Neuronal stem cell (in vitro differentiated cells): Measurements from ENCODE around the gene CRYBA4.
"Not testable (repeated sequence)": the region's sequence is repeated elsewhere in the genome, so short reads cannot be mapped to it uniquely, and the experiment has no call there.

ENCODE experiments used
- DNase-seq: peaks from one replicate; pipeline ENCODE4 v3.0.0-alpha.2; 2013; ENCODE audit warnings: low spot score
- H2AFZ ChIP-seq: one replicate; pipeline ENCODE4 v1.6.1; 2013; ENCODE audit warnings: mild to moderate bottlenecking, low read length, inconsistent platforms
- H2AK5ac ChIP-seq: 2 replicates; pipeline ENCODE4 v1.6.1; 2013; ENCODE audit warnings: low read depth, mild to moderate bottlenecking, inconsistent platforms, low read length, moderate library complexity, mixed read lengths
- H2BK120ac ChIP-seq: 2 replicates; pipeline ENCODE4 v1.6.1; 2013; ENCODE audit warnings: low read depth, mild to moderate bottlenecking, inconsistent platforms, low read length, moderate library complexity, mixed read lengths
- H2BK12ac ChIP-seq: one replicate; pipeline ENCODE4 v1.6.1; 2013; ENCODE audit warnings: low read length, inconsistent platforms
- H2BK15ac ChIP-seq: 2 replicates; pipeline ENCODE4 v1.6.1; 2013; ENCODE audit warnings: mild to moderate bottlenecking, low read length, inconsistent platforms, mixed read lengths
- H2BK5ac ChIP-seq: one replicate; pipeline ENCODE4 v1.6.1; 2013; ENCODE audit warnings: inconsistent platforms, mild to moderate bottlenecking, low read length, moderate library complexity
- H3K14ac ChIP-seq: one replicate; pipeline ENCODE4 v1.6.1; 2013; ENCODE audit warnings: low read length, inconsistent platforms
- H3K18ac ChIP-seq: 2 replicates; pipeline ENCODE4 v1.6.1; 2013; ENCODE audit warnings: low read length, inconsistent platforms
- H3K23ac ChIP-seq: 2 replicates; pipeline ENCODE4 v1.6.1; 2013; ENCODE audit warnings: low read depth, mild to moderate bottlenecking, mixed read lengths, low read length, inconsistent platforms; ENCODE audit not compliant: poor library complexity
- H3K27ac ChIP-seq: replicated peaks from 3 replicates; pipeline ENCODE4 v1.5.1; 2013; ENCODE audit warnings: low read length, inconsistent platforms
- H3K27me3 ChIP-seq, 3 experiments: 2 replicates each; pipeline ENCODE4 v1.6.1; 2013; ENCODE audit warnings: low read length in 3 of 3, mild to moderate bottlenecking in 2 of 3, inconsistent platforms in 1 of 3, low read depth in 1 of 3, mixed read lengths in 1 of 3, moderate library complexity in 1 of 3; ENCODE audit not compliant: control insufficient read depth in 3 of 3, insufficient read depth in 3 of 3
- H3K36me3 ChIP-seq, 2 donors: replicated peaks in 1 of 2; 2 replicates each; pipeline ENCODE4 v1.6.1; 2013; ENCODE audit warnings: low read length in 2 of 2; ENCODE audit not compliant: control insufficient read depth in 2 of 2, insufficient read depth in 2 of 2
- H3K4ac ChIP-seq: 2 replicates; pipeline ENCODE4 v1.6.1; 2013; ENCODE audit warnings: inconsistent platforms, mild to moderate bottlenecking, low read length, moderate library complexity
- H3K4me1 ChIP-seq, 2 donors: 1 replicate in 1 of 2; 2 replicates in 1 of 2; pipeline ENCODE4 v1.6.1; 2013; ENCODE audit warnings: low read length in 2 of 2, low read depth in 1 of 2; ENCODE audit not compliant: control insufficient read depth in 2 of 2, insufficient read depth in 1 of 2
- H3K4me2 ChIP-seq: one replicate; pipeline ENCODE4 v1.6.1; 2013; ENCODE audit warnings: mild to moderate bottlenecking, low read length, inconsistent platforms; ENCODE audit not compliant: insufficient read depth, poor library complexity, severe bottlenecking
- H3K4me3 ChIP-seq, 2 donors: 2 replicates each; pipeline ENCODE4 v1.5.1; 2013; ENCODE audit warnings: low read length in 2 of 2, mild to moderate bottlenecking in 2 of 2, inconsistent platforms in 1 of 2, moderate library complexity in 1 of 2
- H3K79me1 ChIP-seq: one replicate; pipeline ENCODE4 v1.6.1; 2013; ENCODE audit warnings: low read depth, mild to moderate bottlenecking, inconsistent platforms, low read length, moderate library complexity
- H3K9ac ChIP-seq: one replicate; pipeline ENCODE4 v1.6.1; 2013; ENCODE audit warnings: mild to moderate bottlenecking, low read depth, low read length, inconsistent platforms; ENCODE audit not compliant: poor library complexity
- H3K9me3 ChIP-seq, 2 donors: replicated peaks in 1 of 2; 2 replicates each; pipeline versions ENCODE3 to v1.6.1; 2013; ENCODE audit warnings: low read length in 2 of 2, mild to moderate bottlenecking in 2 of 2, inconsistent platforms in 1 of 2, low read depth in 1 of 2, mixed read lengths in 1 of 2, moderate library complexity in 1 of 2; ENCODE audit not compliant: control insufficient read depth in 2 of 2, insufficient read depth in 1 of 2
- H4K8ac ChIP-seq: one replicate; pipeline ENCODE4 v1.6.1; 2013; ENCODE audit warnings: low read depth, mild to moderate bottlenecking, inconsistent platforms, low read length, moderate library complexity
- H4K91ac ChIP-seq: one replicate; pipeline ENCODE4 v1.6.1; 2013; ENCODE audit warnings: low read length, low read depth, mild to moderate bottlenecking, inconsistent platforms; ENCODE audit not compliant: poor library complexity
- WGBS, 2 donors: extraction: QIAGEN DNeasy Blood & Tissue Kit; methylation state at CpG; one replicate each; pipeline ENCODE4 v1.1.7; 2013; ENCODE audit warnings: missing lambda C conversion rate in 2 of 2, mixed read lengths in 1 of 2; ENCODE audit not compliant: insufficient read length in 2 of 2, insufficient replicate concordance in 1 of 2; ENCODE audit errors: extremely low coverage in 2 of 2; 5-methylcytosine and 5-hydroxymethylcytosine counted together

CRYBA4 gene

GRCh38 chr22:26610072-26610958, 11.4 kb upstream of the CRYBA4 start:
- Histone ChIP-seq H3K4me1 (peaks cover 0 to 5% of the 10 kb centered on the region in 2 donors), H3K18ac (no peak overlapping the region), H2AFZ (no peak overlapping the region), H3K4me2 (no peak overlapping the region), H2BK120ac (no peak overlapping the region), H3K4me3 (peak overlapping the region in 1 of 2 donors; percentile 21), H3K79me1 (no peaks in the 10 kb centered on the region), H3K9me3 (no peaks in the 10 kb centered on the region), H3K14ac (no peak overlapping the region), H3K27me3 (peaks cover 0 to 3% (median 0%) of the 10 kb centered on the region in 3 experiments), H4K8ac (no peak overlapping the region), H3K9ac (no peak overlapping the region), H2AK5ac (no peak overlapping the region), H3K4ac (no peak overlapping the region), H3K27ac (no peak overlapping the region), H3K23ac (no peak overlapping the region), H2BK12ac (no peak overlapping the region), H3K36me3 (no peaks in the 10 kb centered on the region), H2BK15ac (no peak overlapping the region), H4K91ac (no peak overlapping the region), H2BK5ac (no peak overlapping the region)
- no CpG with 5 or more reads among the region's 12 CpGs for WGBS, 2 donors
- DNase-seq = no peak

GRCh38 chr22:26610996-26611395, 10.8 kb upstream of the CRYBA4 start:
- Histone ChIP-seq H2BK120ac (no peak overlapping the region), H4K8ac (no peak overlapping the region), H2BK12ac (no peak overlapping the region), H3K4ac (no peak overlapping the region), H2BK5ac (no peak overlapping the region), H3K4me3 (no peak overlapping the region), H3K4me1 (peaks cover 1 to 6% of the 10 kb centered on the region in 2 donors), H3K9me3 (no peaks in the 10 kb centered on the region), H3K9ac (no peak overlapping the region), H2AK5ac (no peak overlapping the region), H4K91ac (no peak overlapping the region), H2BK15ac (no peak overlapping the region), H3K36me3 (no peaks in the 10 kb centered on the region), H3K23ac (no peak overlapping the region), H3K27me3 (peaks cover 0 to 3% (median 0%) of the 10 kb centered on the region in 3 experiments), H3K14ac (no peak overlapping the region), H3K27ac (no peak overlapping the region), H2AFZ (no peak overlapping the region), H3K18ac (no peak overlapping the region), H3K79me1 (no peaks in the 10 kb centered on the region), H3K4me2 (no peak overlapping the region)
- no CpG with 5 or more reads among the region's 2 CpGs for WGBS, 2 donors
- no peak for DNase-seq

GRCh38 chr22:26612652-26613051, 9.1 kb upstream of the CRYBA4 start:
- WGBS, 2 donors = no CpG with 5 or more reads among the region's 4 CpGs
- Histone ChIP-seq H3K9ac (no peak overlapping the region), H3K4me1 (peaks cover 16 to 23% of the 10 kb centered on the region in 2 donors)

GRCh38 chr22:26613753-26614152, 8.0 kb upstream of the CRYBA4 start:
- H4K8ac ChIP-seq, H3K4ac ChIP-seq: not testable (repeated sequence)
- WGBS, 2 donors = no CpG with 5 or more reads among the region's 10 CpGs

More at GRCh38 chr22:26612652-26613051, 9.1 kb upstream of the CRYBA4 start:
- Histone ChIP-seq H3K4ac (no peak overlapping the region), H3K9me3 (no peaks in the 10 kb centered on the region), H3K27me3 (peaks cover 0 to 4% (median 0%) of the 10 kb centered on the region in 3 experiments), H2AFZ (no peak overlapping the region), H3K18ac (no peak overlapping the region), H2BK15ac (no peak overlapping the region), H2BK5ac (no peak overlapping the region), H3K4me2 (no peak overlapping the region), H3K4me3 (no peak overlapping the region), H2BK120ac (no peak overlapping the region), H3K79me1 (no peaks in the 10 kb centered on the region), H3K14ac (no peak overlapping the region), H3K23ac (no peak overlapping the region), H3K36me3 (no peaks in the 10 kb centered on the region), H2BK12ac (no peak overlapping the region), H3K27ac (no peak overlapping the region), H4K8ac (no peak overlapping the region), H2AK5ac (no peak overlapping the region), H4K91ac (no peak overlapping the region)
- no peak for DNase-seq

More at GRCh38 chr22:26613753-26614152, 8.0 kb upstream of the CRYBA4 start:
- not testable (repeated sequence) for H3K14ac ChIP-seq, H3K27ac ChIP-seq, H3K9ac ChIP-seq, H2BK120ac ChIP-seq, H2BK12ac ChIP-seq, H2AK5ac ChIP-seq, H3K9me3 ChIP-seq, DNase-seq, H2BK5ac ChIP-seq, H3K36me3 ChIP-seq, H2AFZ ChIP-seq, H4K91ac ChIP-seq, H3K27me3 ChIP-seq, H2BK15ac ChIP-seq, H3K4me3 ChIP-seq, H3K18ac ChIP-seq, H3K79me1 ChIP-seq, H3K4me2 ChIP-seq, H3K23ac ChIP-seq
- peaks cover 20 to 29% of the 10 kb centered on the region in 2 donors for H3K4me1 ChIP-seq
